ENCODE results near the gene TERB2. TPM values are rescaled to one million over a fixed set of nuclear protein-coding genes. Genes with fewer than 3 reads are reported as not detected.
"Not testable (repeated sequence)": the region's sequence is repeated elsewhere in the genome, so short reads cannot be mapped to it uniquely, and the experiment has no call there.

TERB2 gene
- not detected in 3 replicates for total RNA-seq
- long read RNA-seq: 0 reads

DNA sequence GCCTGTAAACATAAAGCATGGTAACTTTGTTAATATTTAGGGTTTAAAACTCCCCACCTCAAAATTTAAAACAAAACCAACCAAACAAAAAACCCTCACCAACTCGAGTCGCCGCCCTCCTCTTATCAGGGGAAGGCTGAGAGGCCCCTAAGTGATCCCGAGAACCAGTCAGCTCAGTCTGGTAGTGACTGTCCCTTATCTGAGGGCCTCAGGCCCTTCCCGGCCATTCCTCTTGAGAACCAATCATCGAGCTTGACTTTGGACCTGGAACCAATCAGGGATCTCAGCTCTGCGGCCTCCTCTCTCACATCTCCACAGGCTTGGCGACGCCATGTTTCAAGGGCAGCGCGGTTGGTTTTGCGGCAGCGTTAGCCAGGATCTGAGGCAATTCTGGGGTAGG, at the start of gene TERB2:
Gene TERB2, plus strand, starts transcription at position 300 of the 400 bp plus-strand sequence. Its CDS starts 32 bp downstream, at position 332.
- no peaks in the 10 kb centered on the region for H3K36me3 Mint-ChIP-seq (ENCODE audit: low read depth)
- DNase-seq (ENCODE audit: low spot score): no peak
- no peak within 1 kb of the TSS for H3K4me3 Mint-ChIP-seq (ENCODE audit: unreplicated experiment)
- peaks cover 4% of the 10 kb centered on the region for H3K27me3 Mint-ChIP-seq (ENCODE audit: low read depth)
- no peaks in the 10 kb centered on the region for H3K4me1 Mint-ChIP-seq (ENCODE audit: low read depth)
- no peak within 1 kb of the TSS for H3K27ac Mint-ChIP-seq (ENCODE audit: unreplicated experiment)
- no peaks in the 10 kb centered on the region for H3K9me3 Mint-ChIP-seq (ENCODE audit: low read depth)
- TF ChIP-seq, protein P1, sequence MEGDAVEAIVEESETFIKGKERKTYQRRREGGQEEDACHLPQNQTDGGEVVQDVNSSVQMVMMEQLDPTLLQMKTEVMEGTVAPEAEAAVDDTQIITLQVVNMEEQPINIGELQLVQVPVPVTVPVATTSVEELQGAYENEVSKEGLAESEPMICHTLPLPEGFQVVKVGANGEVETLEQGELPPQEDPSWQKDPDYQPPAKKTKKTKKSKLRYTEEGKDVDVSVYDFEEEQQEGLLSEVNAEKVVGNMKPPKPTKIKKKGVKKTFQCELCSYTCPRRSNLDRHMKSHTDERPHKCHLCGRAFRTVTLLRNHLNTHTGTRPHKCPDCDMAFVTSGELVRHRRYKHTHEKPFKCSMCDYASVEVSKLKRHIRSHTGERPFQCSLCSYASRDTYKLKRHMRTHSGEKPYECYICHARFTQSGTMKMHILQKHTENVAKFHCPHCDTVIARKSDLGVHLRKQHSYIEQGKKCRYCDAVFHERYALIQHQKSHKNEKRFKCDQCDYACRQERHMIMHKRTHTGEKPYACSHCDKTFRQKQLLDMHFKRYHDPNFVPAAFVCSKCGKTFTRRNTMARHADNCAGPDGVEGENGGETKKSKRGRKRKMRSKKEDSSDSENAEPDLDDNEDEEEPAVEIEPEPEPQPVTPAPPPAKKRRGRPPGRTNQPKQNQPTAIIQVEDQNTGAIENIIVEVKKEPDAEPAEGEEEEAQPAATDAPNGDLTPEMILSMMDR (IDR thresholded peaks at IDR 0.05): no peak

GRCh38 chr15:44909423-44909822, 47.1 kb upstream of the TERB2 start:
- DNase-seq (ENCODE audit: low spot score): no peak
- Mint-ChIP-seq H3K27ac (ENCODE audit: unreplicated experiment) (no peak overlapping the region), H3K27me3 (ENCODE audit: low read depth) (peaks cover 4% of the 10 kb centered on the region), H3K9me3 (ENCODE audit: low read depth) (no peaks in the 10 kb centered on the region), H3K36me3 (ENCODE audit: low read depth) (no peaks in the 10 kb centered on the region), H3K4me3 (ENCODE audit: unreplicated experiment) (no peak overlapping the region), H3K4me1 (ENCODE audit: low read depth) (no peaks in the 10 kb centered on the region)
- TF ChIP-seq, protein P1 (IDR thresholded peaks at IDR 0.05): no peak

- TF ChIP-seq, protein P1 (IDR thresholded peaks at IDR 0.05): no peak
- no peaks in the 10 kb centered on the region for H3K4me1 Mint-ChIP-seq (ENCODE audit: low read depth)
- no peak for DNase-seq (ENCODE audit: low spot score)
- H3K27me3 Mint-ChIP-seq (ENCODE audit: low read depth): peaks cover 10% of the 10 kb centered on the region
- no peak overlapping the region for H3K4me3 Mint-ChIP-seq (ENCODE audit: unreplicated experiment)
- H3K36me3 Mint-ChIP-seq (ENCODE audit: low read depth): no peaks in the 10 kb centered on the region
- no peak overlapping the region for H3K27ac Mint-ChIP-seq (ENCODE audit: unreplicated experiment)
- no peaks in the 10 kb centered on the region for H3K9me3 Mint-ChIP-seq (ENCODE audit: low read depth)
Observed at GRCh38 chr15:44910981-44911625, 45.4 kb upstream of the TERB2 start.

GRCh38 chr15:44912186-44912585, 44.3 kb upstream of the TERB2 start:
- H3K27ac Mint-ChIP-seq (ENCODE audit: unreplicated experiment); H3K4me3 Mint-ChIP-seq (ENCODE audit: unreplicated experiment); DNase-seq (ENCODE audit: low spot score); H3K9me3 Mint-ChIP-seq (ENCODE audit: low read depth); H3K4me1 Mint-ChIP-seq (ENCODE audit: low read depth); H3K36me3 Mint-ChIP-seq (ENCODE audit: low read depth): not testable (repeated sequence)
- H3K27me3 Mint-ChIP-seq (ENCODE audit: low read depth): peaks cover 11% of the 10 kb centered on the region

GRCh38 chr15:44912974-44913448, 43.5 kb upstream of the TERB2 start:
- H3K27me3 Mint-ChIP-seq (ENCODE audit: low read depth): peaks cover 11% of the 10 kb centered on the region
- not testable (repeated sequence) for H3K9me3 Mint-ChIP-seq (ENCODE audit: low read depth); H3K4me3 Mint-ChIP-seq (ENCODE audit: unreplicated experiment); H3K36me3 Mint-ChIP-seq (ENCODE audit: low read depth); DNase-seq (ENCODE audit: low spot score); H3K4me1 Mint-ChIP-seq (ENCODE audit: low read depth); H3K27ac Mint-ChIP-seq (ENCODE audit: unreplicated experiment)

GRCh38 chr15:44918136-44918535, 38.4 kb upstream of the TERB2 start:
- TF ChIP-seq, protein P1 (IDR thresholded peaks at IDR 0.05): no peak
- H3K36me3 Mint-ChIP-seq (ENCODE audit: low read depth): no peaks in the 10 kb centered on the region
- no peaks in the 10 kb centered on the region for H3K4me1 Mint-ChIP-seq (ENCODE audit: low read depth)
- no peak for DNase-seq (ENCODE audit: low spot score)
- no peak overlapping the region for H3K27ac Mint-ChIP-seq (ENCODE audit: unreplicated experiment)
- no peak overlapping the region for H3K4me3 Mint-ChIP-seq (ENCODE audit: unreplicated experiment)
- no peaks in the 10 kb centered on the region for H3K9me3 Mint-ChIP-seq (ENCODE audit: low read depth)
- H3K27me3 Mint-ChIP-seq (ENCODE audit: low read depth): peaks cover 11% of the 10 kb centered on the region

DNA sequence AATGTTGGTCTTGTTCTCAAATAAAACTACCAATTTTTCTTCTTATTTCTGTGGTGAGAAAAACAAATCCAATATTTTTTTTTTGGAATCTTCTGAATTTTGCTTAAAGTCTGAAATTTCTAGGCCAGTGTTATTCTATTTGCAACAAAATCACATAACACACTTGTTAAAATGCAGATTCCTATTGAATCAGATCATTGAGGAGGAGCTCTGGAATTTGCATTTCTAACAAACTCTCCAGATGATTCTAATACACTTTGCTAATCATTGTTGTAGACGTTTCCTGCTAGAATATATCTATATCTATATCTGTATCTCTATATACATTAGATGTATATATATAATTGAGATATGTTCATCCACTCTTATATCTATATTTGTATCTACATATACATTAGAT, 27.8 kb upstream of the TERB2 start:
- H3K4me3 Mint-ChIP-seq (ENCODE audit: unreplicated experiment); DNase-seq (ENCODE audit: low spot score); H3K36me3 Mint-ChIP-seq (ENCODE audit: low read depth); H3K9me3 Mint-ChIP-seq (ENCODE audit: low read depth); H3K27ac Mint-ChIP-seq (ENCODE audit: unreplicated experiment); H3K4me1 Mint-ChIP-seq (ENCODE audit: low read depth): not testable (repeated sequence)
- H3K27me3 Mint-ChIP-seq (ENCODE audit: low read depth): peaks cover 21% of the 10 kb centered on the region

GRCh38 chr15:44930283-44930682, 26.2 kb upstream of the TERB2 start:
- H3K36me3 Mint-ChIP-seq (ENCODE audit: low read depth); H3K9me3 Mint-ChIP-seq (ENCODE audit: low read depth); H3K4me3 Mint-ChIP-seq (ENCODE audit: unreplicated experiment); H3K4me1 Mint-ChIP-seq (ENCODE audit: low read depth); H3K27ac Mint-ChIP-seq (ENCODE audit: unreplicated experiment); DNase-seq (ENCODE audit: low spot score): not testable (repeated sequence)
- peaks cover 17% of the 10 kb centered on the region for H3K27me3 Mint-ChIP-seq (ENCODE audit: low read depth)

DNA sequence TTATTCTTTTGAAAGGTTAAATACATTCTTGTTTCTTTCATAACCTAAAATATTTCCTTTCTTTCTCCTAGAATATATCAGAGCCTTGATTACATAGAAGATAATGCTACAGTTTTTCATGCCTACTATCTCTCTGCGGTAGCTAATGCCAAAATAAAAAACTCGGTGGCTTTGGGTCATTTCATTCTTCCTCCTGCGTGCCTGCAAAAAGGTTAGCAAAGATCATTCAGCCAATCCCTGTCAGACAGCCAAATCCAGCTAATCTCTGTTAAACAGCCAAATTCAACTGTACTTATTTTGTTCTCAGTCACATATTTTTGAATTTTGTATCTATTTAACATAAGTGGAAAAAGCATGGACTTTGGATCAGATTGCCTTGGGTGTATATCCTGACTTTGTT, 1.8 kb downstream of the TERB2 start:
- not testable (repeated sequence) for H3K9me3 Mint-ChIP-seq (ENCODE audit: low read depth); H3K27ac Mint-ChIP-seq (ENCODE audit: unreplicated experiment); DNase-seq (ENCODE audit: low spot score); H3K4me3 Mint-ChIP-seq (ENCODE audit: unreplicated experiment); H3K36me3 Mint-ChIP-seq (ENCODE audit: low read depth); H3K4me1 Mint-ChIP-seq (ENCODE audit: low read depth)
- peaks cover 13% of the 10 kb centered on the region for H3K27me3 Mint-ChIP-seq (ENCODE audit: low read depth)

All from chondrocyte (in vitro differentiated cells).